ENCODE data around the gene SGTA.

Gene SGTA

GRCh38 chr19:2816641-2817040 is 33.6 kb upstream of the SGTA start:
- no peak overlapping the region for H3K9ac ChIP-seq (ENCODE audit: low read length)
- H3K27ac ChIP-seq (ENCODE audit: low read depth, low read length, poor library complexity, severe bottlenecking): no peak overlapping the region
- no peaks in the 10 kb centered on the region for H3F3A ChIP-seq (ENCODE audit: insufficient read depth, low read length)
- H3K27me3 ChIP-seq (ENCODE audit: insufficient read depth, low read length): no peaks in the 10 kb centered on the region
- no peaks in the 10 kb centered on the region for H3K9me3 ChIP-seq (ENCODE audit: low read length)
- H3K36me3 ChIP-seq (ENCODE audit: insufficient read depth, low read length): peaks cover 35% of the 10 kb centered on the region
- H4K20me1 ChIP-seq (ENCODE audit: insufficient read depth, low read length): no peaks in the 10 kb centered on the region
- no peak overlapping the region for H3K4me2 ChIP-seq (ENCODE audit: low read length)
- TF ChIP-seq CTCF (IDR thresholded peaks at IDR 0.05; ENCODE audit: low read length) (no peak), EZH2 (IDR thresholded peaks at IDR 0.05; ENCODE audit: borderline replicate concordance, low read length) (no peak)
- no peak overlapping the region for H2AFZ ChIP-seq (ENCODE audit: low read length)
- H3K9me2 ChIP-seq (ENCODE audit: low read depth, low read length): no peaks in the 10 kb centered on the region
- no peak overlapping the region for H3K4me3 ChIP-seq (ENCODE audit: low read depth, low read length, poor library complexity, severe bottlenecking)
- peaks cover 4% of the 10 kb centered on the region for H3K4me1 ChIP-seq (ENCODE audit: insufficient read depth, low read length, severe bottlenecking)
- no peaks in the 10 kb centered on the region for H3K79me2 ChIP-seq (ENCODE audit: insufficient read depth, low read length)

- Histone ChIP-seq H3K9me3 (ENCODE audit: low read length) (no peaks in the 10 kb centered on the region), H3K9ac (ENCODE audit: low read length) (no peak overlapping the region), H3K27ac (ENCODE audit: low read depth, low read length, poor library complexity, severe bottlenecking) (no peak overlapping the region), H3K36me3 (ENCODE audit: insufficient read depth, low read length) (peaks cover 42% of the 10 kb centered on the region), H3K4me2 (ENCODE audit: low read length) (no peak overlapping the region), H3F3A (ENCODE audit: insufficient read depth, low read length) (no peaks in the 10 kb centered on the region), H3K79me2 (ENCODE audit: insufficient read depth, low read length) (no peaks in the 10 kb centered on the region), H3K4me3 (ENCODE audit: low read depth, low read length, poor library complexity, severe bottlenecking) (no peak overlapping the region), H2AFZ (ENCODE audit: low read length) (no peak overlapping the region), H3K9me2 (ENCODE audit: low read depth, low read length) (no peaks in the 10 kb centered on the region), H4K20me1 (ENCODE audit: insufficient read depth, low read length) (no peaks in the 10 kb centered on the region), H3K27me3 (ENCODE audit: insufficient read depth, low read length) (no peaks in the 10 kb centered on the region), H3K4me1 (ENCODE audit: insufficient read depth, low read length, severe bottlenecking) (peaks cover 4% of the 10 kb centered on the region)
- TF ChIP-seq EZH2 (IDR thresholded peaks at IDR 0.05; ENCODE audit: borderline replicate concordance, low read length) (no peak), CTCF (IDR thresholded peaks at IDR 0.05; ENCODE audit: low read length) (no peak)
Observed at GRCh38 chr19:2815923-2816322, 32.9 kb upstream of the SGTA start.

DNA sequence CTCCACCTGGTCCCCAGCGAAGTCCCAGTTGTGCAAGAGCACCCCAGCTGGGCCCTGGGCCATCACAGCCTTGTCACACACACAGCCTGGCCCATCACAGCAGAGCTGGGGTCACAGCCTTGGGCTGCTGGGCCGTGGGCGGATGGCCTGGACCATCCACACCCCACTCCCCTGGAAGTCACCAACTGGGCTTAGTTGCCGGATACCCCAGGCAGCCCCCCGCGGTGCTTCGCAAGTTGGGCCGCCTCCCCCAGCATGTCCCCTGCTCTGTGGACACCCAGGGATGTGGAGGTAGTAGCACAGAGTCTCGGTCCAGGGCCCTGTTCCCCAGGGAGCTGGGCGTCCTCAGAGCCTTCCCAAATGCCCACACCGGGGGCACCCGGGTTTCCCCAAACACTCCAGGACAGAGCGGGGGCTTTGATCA is 32.1 kb upstream of the SGTA start:
- Histone ChIP-seq H3K9me3 (ENCODE audit: low read length) (no peaks in the 10 kb centered on the region), H3K27me3 (ENCODE audit: insufficient read depth, low read length) (no peaks in the 10 kb centered on the region), H3K79me2 (ENCODE audit: insufficient read depth, low read length) (no peaks in the 10 kb centered on the region), H3F3A (ENCODE audit: insufficient read depth, low read length) (no peaks in the 10 kb centered on the region), H3K9ac (ENCODE audit: low read length) (no peak overlapping the region), H3K27ac (ENCODE audit: low read depth, low read length, poor library complexity, severe bottlenecking) (no peak overlapping the region), H3K36me3 (ENCODE audit: insufficient read depth, low read length) (peaks cover 49% of the 10 kb centered on the region), H2AFZ (ENCODE audit: low read length) (no peak overlapping the region), H3K9me2 (ENCODE audit: low read depth, low read length) (no peaks in the 10 kb centered on the region), H4K20me1 (ENCODE audit: insufficient read depth, low read length) (no peaks in the 10 kb centered on the region), H3K4me2 (ENCODE audit: low read length) (no peak overlapping the region), H3K4me1 (ENCODE audit: insufficient read depth, low read length, severe bottlenecking) (peaks cover under 1% of the 10 kb centered on the region), H3K4me3 (ENCODE audit: low read depth, low read length, poor library complexity, severe bottlenecking) (no peak overlapping the region)
- TF ChIP-seq CTCF (IDR thresholded peaks at IDR 0.05; ENCODE audit: low read length) (no peak), EZH2 (IDR thresholded peaks at IDR 0.05; ENCODE audit: borderline replicate concordance, low read length) (no peak)

Data from OCI-LY1 (cell line).